ENCODE data around the gene BRD1.

Gene BRD1

DNA sequence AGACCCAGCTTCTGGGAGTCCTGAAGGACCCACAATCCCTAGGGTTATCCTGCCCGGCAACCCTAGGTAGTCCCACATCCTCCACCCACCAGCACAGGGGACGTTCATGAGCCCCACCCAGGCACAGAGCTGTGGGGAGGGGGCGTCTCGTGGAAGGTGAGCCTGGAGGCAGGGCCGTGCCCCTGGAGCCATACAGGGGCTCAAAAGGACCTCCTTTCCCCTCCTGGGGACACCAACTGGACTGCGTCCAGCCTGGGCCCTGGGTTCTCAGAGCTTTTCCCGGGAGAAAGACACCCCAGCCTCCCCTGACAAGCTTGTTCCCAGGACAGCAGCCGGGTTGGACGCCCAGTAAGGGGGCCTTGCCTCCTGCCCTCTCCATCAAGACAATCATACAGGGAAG is 78.4 kb downstream of the BRD1 start:
- DNase-seq = no peak

DNA sequence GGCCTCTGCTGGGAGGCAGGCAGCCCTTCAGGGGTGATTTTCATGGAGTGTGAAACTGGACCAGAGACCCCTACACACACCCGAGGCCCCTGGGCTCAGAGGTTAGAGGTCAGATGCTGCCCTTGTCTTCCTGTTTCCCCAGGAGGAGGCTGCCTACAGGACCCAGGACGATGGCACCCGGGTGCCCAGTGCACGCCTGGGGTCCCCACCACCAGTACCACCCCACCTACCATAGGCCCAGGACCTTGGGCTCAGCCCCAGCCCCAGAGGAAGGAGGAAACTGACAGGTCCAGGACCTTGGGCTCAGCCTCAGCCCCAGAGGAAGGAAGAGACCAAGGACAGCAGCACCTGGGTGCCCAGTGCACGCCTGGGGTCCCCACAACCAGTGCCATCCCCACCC is 79.2 kb downstream of the BRD1 start:
- DNase-seq = no peak

DNA sequence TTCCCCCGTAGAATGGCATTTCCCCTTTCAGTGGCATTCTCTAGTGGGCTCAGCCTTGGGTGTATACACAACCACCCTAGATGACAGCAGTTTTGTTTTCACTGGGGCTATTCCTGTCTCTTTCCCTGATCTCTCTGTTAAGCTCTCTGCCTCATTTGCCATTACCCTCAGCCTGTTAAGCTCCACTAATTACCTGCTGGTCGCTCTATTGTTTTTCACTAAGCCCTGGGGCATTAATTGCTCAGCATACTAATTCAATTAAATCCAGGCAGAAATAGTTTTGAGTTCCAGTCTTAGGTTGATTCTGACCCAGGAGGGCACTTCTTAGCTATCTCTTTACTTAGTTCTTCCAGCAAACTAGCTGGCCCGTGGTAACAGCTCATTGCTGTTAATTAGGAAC is 80.0 kb downstream of the BRD1 start:
- DNase-seq = no peak

DNA sequence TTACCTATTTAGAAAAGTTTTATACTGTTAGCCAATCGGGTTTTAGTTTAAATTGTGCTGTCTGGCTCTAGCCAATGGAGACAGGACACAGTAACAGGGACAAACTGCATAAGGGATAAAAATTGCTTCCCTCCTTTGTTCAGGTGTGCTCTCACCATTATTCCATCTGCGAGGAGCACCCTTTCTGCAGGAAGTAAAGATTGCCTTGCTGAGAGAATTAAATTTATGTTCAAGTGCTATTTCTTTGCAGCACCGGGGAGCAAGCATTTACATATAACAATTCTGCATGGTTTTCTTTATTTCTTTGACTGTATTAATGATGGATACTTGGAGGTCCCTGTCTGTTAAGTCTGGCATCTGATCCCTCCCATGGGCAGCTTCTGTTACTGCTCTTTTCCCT is 80.5 kb downstream of the BRD1 start:
- DNase-seq = no peak

DNA sequence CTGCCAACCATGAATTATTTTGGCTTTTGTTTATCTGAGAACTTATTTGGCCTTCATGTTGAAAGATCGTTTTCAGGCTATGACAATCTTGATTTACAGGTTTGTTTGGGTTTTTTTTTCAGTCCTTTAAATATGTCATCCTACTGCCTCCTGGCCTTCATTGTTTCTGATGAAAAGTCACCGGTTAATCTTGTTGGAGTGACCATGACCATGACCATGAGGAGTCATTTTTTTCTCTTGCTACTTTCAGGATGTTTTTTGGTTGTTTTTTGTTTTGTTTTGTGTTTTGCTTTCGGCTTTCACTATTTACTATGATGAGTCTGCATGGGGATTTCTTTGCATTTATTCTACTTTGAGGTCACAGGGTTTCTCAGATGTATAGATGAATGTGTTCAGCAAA is 81.6 kb downstream of the BRD1 start:
- no peak for DNase-seq

DNA sequence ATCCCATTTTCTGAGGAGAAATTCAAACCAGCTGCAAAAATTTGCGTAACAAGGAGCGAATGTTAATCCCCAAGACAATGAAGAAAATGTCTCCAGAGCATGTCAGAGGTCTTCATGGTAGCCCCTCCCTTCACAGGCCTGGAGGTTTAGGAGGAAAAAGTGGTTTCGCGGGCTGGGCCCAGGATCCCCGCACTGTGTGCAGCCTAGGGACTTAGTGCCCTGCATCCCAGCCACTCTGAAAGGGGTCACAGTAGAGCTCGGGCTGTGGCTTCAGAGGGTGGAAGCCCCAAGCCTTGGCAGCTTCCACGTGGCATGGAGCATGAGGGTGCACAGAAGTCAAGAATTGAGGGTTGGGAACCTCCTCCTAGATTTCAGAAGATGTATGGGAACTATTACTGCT is 87.4 kb downstream of the BRD1 start:
- no peak for DNase-seq

DNA sequence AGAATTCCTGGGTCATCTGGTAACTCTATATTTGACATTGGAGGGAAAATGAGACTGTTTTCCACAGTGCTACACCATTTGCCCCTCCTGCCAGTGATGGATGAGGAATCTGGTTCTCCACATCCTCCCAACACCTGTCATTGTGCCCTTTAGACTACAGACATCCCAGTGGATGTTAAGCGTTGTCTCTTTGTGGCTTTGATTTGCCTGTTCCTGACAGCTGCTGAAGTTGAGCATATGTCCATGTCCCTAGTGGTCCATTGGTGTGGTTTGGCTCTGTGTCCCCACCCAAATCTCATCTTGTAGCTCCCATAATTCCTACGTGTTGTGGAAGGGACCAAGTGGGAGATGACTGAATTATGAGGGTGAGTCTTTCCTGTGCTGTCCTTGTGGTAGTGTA is 88.5 kb downstream of the BRD1 start:
- DNase-seq = no peak

DNA sequence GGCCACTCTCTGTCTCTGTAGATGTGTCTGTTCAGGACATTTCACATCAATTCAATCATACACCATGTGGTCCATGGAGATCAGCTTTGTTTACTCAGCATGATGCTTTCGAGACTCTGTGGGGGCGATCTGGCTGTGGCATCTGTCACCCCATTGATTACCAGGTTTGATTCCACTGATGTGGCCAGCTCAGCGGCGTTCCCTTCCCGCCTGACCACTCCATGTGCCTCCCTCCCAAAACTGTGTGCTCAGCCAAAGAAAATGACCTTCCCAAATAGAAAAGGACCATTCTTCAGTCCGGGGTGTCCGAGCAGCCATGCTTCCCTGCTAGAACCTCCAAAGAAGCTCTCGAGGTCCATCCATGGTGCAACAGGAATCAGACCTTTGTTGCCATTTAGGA is 89.1 kb downstream of the BRD1 start:
- no peak for DNase-seq

DNA sequence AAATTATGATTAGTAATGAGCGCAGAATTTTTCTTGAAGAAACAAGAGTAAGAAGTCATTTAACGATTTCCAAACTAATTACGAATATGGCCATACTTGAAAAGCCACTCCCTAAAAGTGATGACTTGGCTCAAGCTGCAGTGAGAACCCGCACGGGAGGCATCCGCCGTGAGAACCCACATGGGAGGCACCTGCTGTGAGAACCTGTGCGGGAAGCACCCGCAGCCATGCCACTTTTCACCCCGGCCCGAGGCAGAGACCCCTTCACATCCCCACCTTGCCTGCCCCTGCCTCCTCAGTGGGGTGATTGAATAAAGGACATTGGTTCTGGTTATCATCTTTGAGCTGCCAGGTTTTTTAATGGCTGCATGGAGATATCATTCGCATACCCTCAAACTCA is 89.7 kb downstream of the BRD1 start:
- DNase-seq = no peak

DNA sequence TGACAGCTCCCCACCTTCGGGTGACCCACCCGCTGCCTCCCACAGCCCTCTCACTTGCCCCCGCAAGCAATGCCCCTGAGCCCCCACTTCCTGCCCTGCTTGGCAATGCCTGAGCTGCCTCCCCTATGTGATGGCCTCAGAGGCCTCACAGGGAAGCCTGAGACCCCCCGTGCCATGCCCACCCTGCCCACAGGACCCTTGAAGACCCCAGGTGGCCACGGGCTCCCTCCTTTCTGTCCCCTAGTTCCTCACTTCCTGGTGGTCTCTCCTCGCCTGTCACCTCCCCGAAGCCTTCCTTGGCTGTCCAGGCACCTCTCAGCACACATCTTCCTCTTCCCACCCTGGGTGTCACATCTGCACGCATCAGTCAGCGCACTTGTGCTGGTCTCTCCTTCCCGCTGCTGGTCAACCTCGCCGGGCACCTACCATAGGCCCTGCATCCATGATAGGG is 90.5 kb downstream of the BRD1 start:
- no peak for DNase-seq

DNA sequence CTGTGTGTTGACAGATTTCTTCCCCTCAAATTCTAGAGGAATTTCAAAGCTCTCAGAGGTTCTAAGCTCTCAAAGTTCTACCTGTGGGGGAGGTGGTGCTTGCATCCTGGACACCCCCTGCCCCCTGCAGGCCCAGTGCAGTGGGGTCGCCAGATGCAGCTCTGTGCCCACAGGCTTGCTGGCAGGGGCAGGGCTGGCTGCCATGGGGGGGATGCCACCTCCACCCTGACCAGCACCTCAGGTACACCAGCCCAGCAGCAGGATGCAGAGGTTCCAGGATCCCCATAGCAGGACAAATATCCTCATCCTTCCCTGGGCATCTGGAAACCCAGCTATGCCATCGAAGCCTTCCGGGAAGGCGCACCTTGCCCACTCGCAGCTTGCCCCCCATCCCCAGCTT is 91.1 kb downstream of the BRD1 start:
- DNase-seq = no peak

DNA sequence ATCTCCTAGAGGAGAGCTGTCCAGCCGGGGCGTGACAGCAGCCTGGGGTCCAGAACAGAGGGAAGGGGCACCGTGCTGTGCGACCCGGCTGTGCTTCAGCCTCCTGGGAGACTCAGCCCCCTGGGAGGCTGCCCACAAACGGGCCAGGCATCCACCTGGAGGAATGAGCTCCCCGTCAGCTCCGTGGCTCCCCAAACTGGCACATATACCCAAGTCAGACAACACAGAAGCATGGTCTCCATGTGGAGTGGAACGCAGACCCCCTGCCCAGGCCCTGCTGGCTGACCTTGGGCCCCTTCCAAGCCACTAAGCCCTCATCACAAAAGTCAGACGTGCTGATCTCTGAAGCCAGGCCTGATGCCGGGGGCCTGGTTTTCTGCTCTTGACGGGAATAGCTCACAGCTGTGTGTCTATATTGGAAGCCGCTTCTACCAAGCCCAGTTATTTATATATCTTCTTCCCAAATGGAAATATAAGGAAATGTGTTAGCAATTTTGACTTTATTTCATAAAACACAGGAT is 91.7 kb downstream of the BRD1 start:
- no peak for DNase-seq

DNA sequence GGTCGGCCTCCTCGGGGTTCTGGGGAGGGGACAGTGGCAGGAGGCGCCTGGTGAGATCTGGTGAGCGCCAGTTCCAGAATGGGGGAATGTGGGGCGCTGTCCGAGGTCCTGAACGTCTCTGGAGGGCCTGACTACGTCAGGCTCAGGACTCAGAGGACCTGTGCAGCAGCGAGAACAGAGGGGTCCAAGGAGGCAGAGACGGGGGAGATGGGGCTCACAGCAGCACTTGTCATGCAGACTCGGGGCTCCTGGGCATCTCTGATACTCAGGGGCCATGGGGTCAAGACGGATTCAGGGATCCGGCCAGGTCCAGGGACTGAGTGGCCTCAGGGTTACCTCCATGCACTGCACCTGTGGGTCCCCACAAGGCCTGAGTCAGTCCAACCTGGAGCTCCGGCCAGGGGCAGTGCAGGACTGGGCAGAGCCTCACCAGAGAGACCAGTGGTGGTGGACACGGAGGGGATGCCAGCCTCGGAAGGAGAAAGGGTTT is 92.2 kb downstream of the BRD1 start:
- DNase-seq = no peak

DNA sequence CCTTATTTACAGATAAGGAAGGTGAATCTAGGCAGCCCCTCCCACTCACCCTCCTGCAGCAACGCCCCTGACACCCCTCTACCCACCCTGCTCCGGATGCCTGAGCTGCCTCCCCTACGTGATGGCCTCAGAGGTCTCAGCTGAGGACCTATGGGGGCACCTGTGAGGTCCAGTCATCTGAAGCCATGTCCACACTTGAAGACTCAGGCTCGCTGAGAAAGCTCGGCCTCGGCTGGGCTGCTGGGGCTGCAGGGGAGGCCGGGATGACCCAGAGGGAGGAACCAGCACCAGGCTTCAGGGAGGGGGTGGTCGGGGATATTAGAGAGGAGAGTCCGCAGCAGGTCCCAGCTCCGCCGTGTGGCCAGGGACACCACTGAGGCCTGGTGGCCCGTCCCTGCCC is 92.8 kb downstream of the BRD1 start:
- no peak for DNase-seq

DNA sequence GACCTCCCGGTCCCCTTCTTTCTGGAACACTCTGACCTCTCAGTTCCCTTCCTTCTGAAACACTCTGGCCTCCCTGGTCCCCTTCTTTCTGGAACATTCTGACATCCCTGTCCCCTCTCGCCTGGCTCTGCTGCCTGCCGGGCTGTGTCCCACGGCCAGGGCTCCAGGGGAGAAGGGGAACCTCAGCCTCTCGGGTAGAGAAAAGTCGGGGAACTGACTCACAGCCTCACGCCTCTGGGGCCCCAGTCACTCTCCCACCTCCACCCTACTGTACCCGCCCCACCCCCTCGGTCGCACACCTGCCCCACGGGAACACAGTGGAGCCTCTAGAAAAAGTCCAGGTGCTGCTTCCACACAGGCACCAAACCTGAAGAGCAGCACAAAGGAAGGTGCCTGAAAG is 93.3 kb downstream of the BRD1 start:
- no peak for DNase-seq

DNA sequence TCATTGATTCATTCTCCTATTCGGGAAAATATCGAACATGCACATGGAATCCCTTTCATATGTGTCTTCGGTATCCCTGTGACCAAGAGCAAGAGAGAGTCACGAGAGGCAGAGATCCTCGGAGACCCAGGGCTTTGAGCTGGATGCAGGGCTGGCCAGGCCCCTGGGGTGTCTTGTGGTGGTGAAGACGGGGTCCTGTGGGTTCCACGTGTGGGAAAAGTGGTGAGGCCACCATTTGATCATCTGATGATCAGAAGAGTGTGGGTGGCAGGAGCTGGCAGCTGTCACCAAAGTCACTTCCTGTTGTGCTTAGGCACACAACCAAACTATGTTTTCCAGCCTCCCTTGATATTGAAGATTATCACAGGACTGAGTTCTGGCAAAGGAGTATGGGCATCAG is 94.0 kb downstream of the BRD1 start:
- no peak for DNase-seq

DNA sequence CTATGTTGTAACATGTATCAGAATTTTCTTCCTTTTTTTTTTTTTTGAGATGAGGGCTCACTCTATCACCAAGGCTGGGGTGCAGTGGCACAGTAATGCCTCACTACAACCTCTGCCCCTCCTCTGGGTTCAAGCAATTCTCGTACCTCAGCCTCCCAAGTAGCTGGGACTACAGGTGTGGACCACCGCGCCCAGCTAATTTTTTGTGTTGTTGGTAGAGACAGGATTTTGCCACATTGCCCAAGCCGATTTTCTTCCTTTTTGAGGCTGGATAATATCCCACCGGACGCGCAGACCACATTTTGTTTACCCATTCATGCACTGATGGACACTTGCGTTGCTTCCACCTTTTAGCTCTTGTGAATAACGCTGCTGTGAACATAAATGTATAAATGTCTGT is 97.0 kb downstream of the BRD1 start:
- DNase-seq = no peak

DNA sequence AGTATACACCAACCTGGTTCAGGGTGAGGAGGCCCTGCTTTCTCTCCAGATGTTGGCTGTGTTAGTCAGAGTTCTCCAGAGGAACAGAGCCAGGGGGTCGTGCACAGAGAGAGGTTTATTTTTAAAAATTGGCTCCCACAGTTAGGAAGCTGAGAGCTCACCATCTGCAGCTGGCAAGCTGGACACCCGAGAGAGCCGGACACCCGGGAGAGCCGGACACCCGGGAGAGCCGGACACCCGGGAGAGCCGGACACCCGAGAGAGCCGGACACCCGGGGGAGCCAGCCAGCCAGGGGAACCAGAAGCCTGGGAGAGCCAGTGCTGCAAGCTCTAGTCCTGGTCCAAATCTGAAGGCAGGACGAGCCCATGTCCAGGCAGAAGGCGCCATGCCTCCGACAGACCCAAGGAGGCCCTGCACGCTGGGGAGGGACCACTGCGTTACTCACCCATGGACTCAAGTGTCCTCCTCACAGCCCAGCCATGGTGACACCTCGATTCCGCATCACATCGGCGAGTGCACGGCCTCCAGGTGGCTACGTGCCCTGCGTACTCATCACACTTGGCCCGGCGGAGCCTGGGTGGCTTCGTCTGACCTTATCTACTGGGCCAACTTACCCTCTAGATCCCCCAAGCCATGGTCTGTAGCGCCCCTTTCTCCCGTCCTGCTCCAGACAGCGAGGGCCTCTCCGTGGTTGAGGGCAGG is 99.0 kb downstream of the BRD1 start:
- no peak for DNase-seq

DNA sequence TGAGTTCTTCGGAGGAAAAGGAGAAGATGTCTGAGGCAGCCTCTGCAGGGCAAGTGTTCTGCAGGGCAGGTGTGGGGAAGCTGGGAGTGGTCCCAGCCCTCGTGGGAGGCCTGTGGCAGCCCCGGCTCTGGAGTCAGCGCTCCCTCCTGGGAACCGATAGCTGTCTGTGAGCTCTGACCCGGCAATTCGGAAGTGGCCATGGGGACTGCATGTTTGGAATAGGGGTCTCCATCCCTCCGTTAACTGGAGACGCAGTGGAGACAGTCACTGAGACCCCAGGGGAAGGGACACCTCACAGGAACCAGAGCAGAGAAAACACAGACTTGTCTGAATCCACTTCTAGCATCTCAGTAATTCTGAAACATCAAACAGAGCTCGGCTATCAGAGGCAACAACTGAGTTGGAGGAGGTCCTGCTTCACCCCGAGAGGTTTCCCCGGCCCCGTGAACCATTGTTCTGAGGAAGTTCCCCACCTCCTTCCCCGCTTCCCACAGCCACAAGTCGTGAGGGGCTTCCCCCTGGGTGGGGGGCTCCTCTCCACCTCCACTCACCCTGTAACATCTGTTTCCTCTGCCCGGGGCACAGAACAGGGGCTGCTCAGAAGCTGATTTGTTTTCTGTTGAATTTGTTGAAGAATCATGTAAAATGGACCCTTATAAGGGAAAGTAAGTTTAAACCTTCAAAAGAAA is 99.6 kb downstream of the BRD1 start:
- no peak for DNase-seq

DNA sequence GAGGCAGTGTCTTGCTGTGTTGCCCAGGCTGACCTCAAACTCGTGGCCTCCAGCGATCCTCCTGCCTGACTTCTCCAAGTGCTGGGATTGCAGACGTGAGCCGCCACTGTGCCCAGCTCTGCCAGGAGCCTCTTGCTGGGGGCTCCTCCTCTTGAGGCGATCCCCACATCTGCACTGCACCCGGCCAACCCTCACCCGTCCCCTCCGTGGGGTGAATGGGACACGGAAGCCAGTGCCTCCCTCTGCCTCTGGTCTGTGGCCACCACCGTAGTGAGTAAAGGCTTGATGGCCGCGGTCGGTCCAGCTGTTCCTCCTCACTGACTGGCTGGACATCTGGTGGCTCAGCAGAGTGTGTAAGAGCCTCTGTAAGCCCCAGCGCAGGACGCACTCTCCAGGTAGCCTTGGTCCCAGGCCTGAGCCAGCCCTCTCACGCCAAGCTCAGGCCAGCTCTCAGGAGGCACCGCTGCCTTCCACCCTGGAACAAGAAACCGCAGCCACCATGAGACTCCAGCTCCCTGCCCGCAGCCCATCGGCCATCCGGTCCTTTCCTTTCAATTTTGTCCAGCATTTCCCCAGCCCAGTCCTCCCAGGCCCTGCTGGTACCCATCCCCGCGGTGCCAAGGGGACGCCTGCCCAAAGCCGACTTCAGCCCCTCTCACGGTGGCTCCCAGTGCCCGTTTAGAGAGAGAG is 100.3 kb downstream of the BRD1 start:
- no peak for DNase-seq

DNA sequence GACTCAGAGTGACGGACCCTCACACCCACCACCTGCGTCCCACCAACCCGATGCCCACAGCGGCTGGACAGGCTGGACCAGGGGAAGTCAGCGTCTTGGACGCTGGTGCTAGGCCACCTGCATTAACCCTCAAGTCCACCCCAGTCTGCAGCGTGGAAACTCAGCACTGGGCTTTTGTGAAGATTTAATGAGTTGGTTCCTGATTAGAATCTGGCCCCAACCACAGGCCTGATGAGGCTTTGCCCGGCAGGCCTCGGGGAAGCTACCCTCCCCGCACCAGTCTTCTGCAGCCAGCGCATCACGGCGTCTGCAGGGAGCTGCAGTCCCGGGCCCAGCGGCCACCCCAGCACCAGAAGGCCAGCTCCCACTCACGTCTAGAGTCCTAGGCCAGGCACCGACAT is 101.0 kb downstream of the BRD1 start:
- DNase-seq = no peak

DNA sequence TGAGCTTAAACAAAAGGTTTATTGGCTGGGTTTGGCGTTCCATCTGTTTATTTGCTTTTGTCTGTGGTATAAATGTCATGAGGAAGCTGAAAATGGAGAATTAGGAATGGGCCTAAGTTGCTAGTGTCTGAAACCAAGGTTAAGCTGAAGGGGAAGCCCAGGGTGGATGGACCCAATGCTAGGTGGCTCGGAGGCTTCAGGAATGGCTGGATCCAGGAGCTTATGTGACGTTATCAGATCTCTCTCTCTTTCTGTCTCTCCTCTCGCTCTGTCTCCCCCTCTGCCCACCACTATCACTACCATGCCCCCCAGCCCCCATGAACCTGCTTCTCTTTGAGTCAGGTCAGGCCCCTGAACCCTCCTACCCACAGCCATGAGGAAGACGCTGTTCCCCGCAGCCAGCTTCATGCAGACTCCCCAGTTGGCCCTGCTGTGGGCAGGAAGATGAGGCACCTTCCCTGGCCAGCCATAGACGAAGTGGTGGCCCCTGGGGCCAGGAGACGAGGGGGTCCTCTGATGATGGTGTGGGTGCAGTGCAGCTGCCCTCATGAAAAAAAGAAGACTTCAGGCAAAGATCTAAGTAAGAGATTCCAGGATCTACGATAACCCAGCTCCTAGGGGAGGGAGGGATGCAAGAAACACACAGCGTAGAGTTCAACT is 101.5 kb downstream of the BRD1 start:
- DNase-seq = no peak

DNA sequence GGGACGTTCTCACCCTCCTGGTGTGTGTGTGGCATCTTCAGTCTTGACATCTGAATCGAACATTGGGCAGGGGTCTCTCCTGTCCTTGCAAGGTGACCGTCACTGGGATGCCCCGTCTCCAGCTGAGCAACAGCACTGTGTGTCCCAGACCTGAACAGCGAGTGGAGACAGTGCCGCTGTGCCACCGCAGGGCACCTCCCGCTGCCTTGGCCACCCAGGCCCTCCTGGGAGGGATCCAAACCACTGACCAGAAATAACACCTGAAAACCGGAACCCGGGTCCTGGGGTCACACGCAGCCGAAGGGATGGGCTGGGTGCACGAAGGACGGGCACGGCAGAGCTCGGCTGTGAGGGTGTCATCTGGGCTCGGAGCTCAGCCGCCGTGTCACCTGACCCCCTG is 102.2 kb downstream of the BRD1 start:
- no peak for DNase-seq
